Activated CD4-positive, alpha-beta T cell treated with anti-CD3 and anti-CD28 coated beads for 1 hour (primary cell): ENCODE data around the gene ATOH1.

Experiments
- DNase-seq: peaks from one replicate; pipeline ENCODE4 v3.0.0-alpha.2; 2020

Gene ATOH1

GRCh38 chr4:93828332-93828994 lies at the start of gene ATOH1:
ATOH1 (plus strand) TSS chr4:93828753; CDS start chr4:93828927, 174 bp downstream.
- DNase-seq: no peak

GRCh38 chr4:93779228-93779627 lies 49.3 kb upstream of the ATOH1 start:
- DNase-seq: no peak

GRCh38 chr4:93780080-93780479 lies 48.5 kb upstream of the ATOH1 start:
- no peak for DNase-seq

- DNase-seq: no peak
Observed at GRCh38 chr4:93781198-93781597, 47.4 kb upstream of the ATOH1 start.

GRCh38 chr4:93786149-93786548 lies 42.4 kb upstream of the ATOH1 start:
- no peak for DNase-seq

- no peak for DNase-seq
Observed at GRCh38 chr4:93788712-93789111, 39.8 kb upstream of the ATOH1 start.

- no peak for DNase-seq
Observed at GRCh38 chr4:93791570-93792195, 36.9 kb upstream of the ATOH1 start.

- no peak for DNase-seq
Observed at GRCh38 chr4:93802045-93802444, 26.5 kb upstream of the ATOH1 start.

GRCh38 chr4:93809773-93810172 lies 18.8 kb upstream of the ATOH1 start:
- DNase-seq: no peak

- no peak for DNase-seq
Observed at GRCh38 chr4:93810340-93810992, 18.1 kb upstream of the ATOH1 start.

GRCh38 chr4:93813092-93813491 lies 15.5 kb upstream of the ATOH1 start:
- DNase-seq: no peak

GRCh38 chr4:93814141-93814540 lies 14.4 kb upstream of the ATOH1 start:
- DNase-seq: no peak

GRCh38 chr4:93814722-93815121 lies 13.8 kb upstream of the ATOH1 start:
- DNase-seq: no peak

- no peak for DNase-seq
Observed at GRCh38 chr4:93825551-93826216, 2.9 kb upstream of the ATOH1 start.

GRCh38 chr4:93827272-93827947 lies 1.1 kb upstream of the ATOH1 start:
- no peak for DNase-seq

GRCh38 chr4:93828995-93829819 lies 654 bp downstream of the ATOH1 start:
- DNase-seq: no peak

- DNase-seq: no peak
Observed at GRCh38 chr4:93829820-93830687, 1.5 kb downstream of the ATOH1 start.

- no peak for DNase-seq
Observed at GRCh38 chr4:93831716-93832496, 3.4 kb downstream of the ATOH1 start.

GRCh38 chr4:93834249-93835066 lies 5.9 kb downstream of the ATOH1 start:
- no peak for DNase-seq
